GM18867 (cell line): ENCODE data around the gene SRCAP.

Source experiments
- ATAC-seq: cut with Tn5 transposase; IDR thresholded peaks from one replicate; pipeline ENCODE4 v1.9.1; 2021; ENCODE audit warnings: mild to moderate bottlenecking, moderate library complexity; ENCODE audit not compliant: unreplicated experiment

The SRCAP gene

DNA sequence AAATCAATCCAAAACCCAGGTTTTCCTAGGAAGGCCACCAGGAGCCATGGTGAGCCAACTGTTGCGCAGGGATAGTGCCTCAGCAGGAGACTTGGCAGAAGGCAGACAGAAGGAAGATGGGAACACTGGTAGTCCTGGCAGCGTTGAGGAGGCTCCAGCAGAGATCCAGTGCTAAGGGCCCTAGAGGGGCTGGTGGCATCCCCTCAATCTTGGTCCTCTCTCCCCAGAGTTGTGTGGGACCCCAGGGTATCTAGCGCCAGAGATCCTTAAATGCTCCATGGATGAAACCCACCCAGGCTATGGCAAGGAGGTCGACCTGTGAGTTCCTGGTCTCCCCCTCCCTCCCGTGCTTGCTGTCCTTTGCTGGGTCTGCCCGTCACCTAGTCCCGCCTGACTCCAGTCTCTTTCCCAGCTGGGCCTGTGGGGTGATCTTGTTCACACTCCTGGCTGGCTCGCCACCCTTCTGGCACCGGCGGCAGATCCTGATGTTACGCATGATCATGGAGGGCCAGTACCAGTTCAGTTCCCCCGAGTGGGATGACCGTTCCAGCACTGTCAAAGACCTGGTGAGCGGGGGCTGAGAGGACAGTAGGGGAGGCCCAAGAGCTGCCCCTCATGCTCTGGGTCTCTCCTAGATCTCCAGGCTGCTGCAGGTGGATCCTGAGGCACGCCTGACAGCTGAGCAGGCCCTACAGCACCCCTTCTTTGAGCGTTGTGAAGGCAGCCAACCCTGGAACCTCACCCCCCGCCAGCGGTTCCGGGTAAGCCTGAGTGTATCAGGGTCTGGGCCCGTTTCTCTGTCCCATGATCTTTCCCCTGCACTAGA, 57.2 kb downstream of the SRCAP start:
- ATAC-seq: no peak

DNA sequence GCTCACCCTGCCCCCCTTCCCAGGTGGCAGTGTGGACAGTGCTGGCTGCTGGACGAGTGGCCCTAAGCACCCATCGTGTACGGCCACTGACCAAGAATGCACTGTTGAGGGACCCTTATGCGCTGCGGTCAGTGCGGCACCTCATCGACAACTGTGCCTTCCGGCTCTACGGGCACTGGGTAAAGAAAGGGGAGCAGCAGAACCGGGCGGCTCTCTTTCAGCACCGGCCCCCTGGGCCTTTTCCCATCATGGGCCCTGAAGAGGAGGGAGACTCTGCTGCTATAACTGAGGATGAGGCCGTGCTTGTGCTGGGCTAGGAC, 57.8 kb downstream of the SRCAP start:
- no peak for ATAC-seq

DNA sequence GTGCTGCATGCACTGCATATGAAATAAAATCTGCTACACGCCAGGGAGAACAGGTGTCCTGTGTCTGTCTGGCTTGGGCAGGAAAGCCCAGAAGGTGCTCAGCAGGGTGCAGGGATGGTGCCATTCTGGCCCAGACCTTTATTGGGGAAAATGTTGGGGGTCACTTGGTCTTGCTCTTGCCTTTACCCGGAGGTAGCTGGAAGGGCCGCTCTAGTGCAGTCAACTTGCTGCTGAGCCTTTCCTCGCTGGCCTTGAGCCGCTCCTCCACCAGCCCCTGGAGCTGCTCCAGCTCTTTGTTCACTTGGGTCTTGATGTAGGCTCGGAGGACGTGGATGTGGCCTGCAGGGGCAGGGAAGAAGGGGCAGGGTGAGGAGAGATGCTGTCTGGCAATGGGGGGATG, 58.3 kb downstream of the SRCAP start:
- ATAC-seq: no peak

DNA sequence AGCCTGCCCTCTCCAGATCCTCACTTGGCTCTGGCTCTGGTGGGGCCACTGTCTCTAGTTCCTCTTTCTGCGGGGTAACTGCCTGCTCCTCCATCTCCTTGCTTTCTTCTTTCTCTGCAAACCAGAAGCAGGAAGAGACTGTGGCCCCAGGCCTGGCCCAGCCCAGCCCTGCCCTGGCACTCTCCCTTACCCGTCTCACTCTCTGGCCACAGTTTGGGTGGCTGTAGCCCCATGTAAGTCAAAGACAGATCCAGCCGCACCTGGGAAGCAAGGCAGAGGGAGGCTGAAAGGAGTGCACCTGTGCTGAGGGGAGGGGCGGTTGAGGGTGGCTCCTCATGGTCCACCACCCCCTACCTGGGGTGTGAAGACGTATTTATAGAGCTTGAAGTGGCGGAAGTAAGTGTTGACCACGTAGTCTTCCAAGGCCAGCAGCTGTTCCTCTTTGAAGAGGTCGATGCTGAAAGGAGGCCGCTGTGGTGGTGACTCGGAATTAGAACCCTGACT, 60.1 kb downstream of the SRCAP start:
- no peak for ATAC-seq

DNA sequence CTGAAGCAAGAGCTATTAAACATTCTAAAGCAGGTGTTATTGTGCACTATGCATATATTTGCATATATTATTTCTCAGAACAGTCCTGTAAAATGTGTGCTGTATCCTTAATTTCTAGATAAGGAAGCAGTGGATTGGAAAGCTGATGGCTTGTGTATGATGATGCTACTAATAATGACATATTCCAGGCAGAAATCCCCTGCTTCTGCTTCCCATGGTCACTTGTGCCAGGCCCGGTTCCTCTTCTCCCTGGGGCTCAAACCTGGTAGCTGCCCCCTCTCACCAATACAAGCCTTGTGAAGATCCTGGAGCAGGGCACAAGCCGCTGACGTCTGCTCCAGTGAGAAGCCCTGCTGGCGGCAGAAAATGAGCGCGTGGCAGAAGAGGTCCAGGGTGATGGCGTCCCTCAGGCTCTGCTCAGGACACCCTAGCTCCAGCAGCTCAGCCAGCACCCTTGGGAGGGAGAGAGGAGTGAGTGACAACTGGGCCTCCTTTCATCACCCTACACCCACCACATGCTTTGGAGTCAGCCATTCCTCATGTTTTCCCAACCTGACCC, 61.1 kb downstream of the SRCAP start:
- no peak for ATAC-seq

DNA sequence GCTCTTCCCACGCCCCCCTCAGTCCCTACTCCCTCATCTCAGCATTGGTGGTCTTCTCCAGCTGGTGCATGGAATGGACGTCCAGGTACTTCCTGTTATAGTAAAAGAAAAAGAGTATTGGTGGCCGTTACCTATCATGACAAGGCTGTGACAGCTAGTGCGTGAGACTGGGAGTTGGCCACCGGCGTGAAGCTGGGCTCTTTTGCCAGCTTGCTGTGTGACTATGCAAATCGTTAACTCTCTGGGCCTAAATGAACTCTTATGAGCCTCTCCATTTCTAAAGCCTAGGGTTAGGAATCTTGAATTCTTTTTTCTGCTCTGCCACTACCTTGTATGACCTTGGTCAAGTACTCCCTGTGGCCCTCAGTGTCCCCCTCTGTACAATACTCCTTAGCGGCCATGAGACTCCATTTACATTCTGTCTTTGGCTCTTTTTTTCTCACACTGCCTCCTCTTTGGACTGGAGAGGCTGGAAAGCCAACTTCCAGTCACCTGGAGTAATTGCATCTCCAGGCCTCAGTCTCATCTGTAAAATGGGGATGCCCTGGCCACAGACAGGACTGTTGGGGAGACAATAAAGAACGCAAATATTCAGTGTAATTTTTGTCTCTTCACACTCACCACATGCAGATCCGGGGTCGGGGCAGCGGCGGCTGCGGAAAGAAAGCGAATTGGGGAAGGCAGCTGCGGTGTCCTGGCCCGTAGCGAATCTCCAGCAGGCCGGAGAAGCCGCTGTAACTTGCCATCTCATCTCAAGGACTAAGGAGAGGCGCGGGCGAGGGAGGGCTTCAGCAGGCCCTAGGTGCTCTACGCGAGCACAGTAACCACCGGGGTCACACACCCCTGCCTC, 61.8 kb downstream of the SRCAP start:
- ATAC-seq: no peak

DNA sequence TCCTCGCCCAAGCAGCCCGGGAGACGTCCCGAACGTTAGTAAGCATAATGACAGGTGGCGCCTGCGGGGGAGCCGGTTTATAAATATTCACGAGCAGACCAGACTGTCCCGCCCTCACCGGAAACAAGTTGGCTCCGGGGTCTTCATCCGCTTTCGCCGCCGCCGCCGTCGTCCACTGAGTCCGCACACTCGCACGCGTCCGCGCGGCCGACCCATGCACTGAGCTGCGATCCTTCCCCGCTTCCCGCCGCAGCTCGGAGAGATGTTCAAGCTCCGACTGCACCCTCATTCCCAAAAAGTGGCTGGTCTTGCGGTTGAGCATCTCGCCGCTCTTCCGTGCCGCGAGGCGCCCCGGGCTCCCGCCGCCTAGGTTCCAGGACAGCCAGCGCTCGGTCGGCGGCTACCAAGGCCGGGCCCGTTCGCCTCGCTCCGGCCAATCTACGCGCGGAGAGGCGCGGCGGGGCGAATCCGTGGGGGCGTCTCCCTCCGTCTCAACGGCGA, 62.5 kb downstream of the SRCAP start:
- peak; percentile 30 for ATAC-seq

DNA sequence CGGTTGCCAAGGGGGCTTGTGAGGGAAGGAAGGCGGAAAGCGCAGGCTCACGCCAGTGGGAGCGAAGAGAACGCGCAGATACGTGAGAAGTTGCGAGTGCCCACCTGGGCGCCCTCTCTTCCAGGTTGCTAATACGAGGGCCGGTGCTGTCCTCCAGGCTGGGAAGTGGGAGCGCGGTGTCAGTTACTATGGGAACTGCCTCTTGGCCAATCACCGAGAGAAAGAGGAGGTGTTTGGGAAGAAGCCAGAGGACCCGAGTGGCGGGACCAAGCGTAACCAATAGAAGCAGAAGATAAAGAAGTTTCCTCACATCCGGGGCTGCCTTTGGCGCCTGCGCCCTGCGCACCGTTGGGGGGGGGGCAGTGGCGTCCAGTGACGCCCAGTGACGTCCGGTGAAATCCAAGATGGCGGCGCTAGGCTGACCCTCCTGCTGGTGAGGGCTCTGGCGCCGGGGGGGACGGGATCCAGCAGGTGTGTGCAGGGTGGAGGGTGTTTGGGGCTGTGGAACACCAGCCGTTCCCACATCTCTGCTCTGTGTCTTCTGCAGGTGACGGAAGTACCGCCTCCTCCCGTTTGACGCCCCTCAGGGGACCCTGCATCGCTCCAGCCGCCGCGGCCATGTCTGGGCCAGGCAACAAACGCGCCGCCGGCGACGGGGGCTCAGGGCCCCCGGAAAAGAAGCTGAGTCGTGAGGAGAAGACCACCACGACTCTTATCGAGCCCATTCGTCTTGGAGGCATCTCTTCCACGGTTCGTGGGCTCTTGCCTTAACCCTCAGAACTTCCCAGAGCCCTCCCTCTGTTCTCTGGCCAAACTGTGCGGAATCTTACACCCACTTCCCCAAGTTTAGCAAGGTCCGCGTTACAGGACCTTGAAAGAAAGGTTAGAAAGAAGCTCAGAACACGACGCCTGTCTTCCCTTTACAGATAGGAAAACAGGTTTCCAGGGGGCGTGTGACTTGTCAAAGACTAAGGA, 63.2 kb downstream of the SRCAP start, which contains the start of the genes CFAP119 and RNF40:
Gene CFAP119, minus strand, starts transcription at position 135 of the 975 bp plus-strand sequence. CDS start 314 bp downstream, outside the sequence.
Gene RNF40, plus strand, starts transcription at position 395 of the 975 bp plus-strand sequence. Its CDS starts 224 bp downstream, at position 619.
- peak; percentile 86 for ATAC-seq

DNA sequence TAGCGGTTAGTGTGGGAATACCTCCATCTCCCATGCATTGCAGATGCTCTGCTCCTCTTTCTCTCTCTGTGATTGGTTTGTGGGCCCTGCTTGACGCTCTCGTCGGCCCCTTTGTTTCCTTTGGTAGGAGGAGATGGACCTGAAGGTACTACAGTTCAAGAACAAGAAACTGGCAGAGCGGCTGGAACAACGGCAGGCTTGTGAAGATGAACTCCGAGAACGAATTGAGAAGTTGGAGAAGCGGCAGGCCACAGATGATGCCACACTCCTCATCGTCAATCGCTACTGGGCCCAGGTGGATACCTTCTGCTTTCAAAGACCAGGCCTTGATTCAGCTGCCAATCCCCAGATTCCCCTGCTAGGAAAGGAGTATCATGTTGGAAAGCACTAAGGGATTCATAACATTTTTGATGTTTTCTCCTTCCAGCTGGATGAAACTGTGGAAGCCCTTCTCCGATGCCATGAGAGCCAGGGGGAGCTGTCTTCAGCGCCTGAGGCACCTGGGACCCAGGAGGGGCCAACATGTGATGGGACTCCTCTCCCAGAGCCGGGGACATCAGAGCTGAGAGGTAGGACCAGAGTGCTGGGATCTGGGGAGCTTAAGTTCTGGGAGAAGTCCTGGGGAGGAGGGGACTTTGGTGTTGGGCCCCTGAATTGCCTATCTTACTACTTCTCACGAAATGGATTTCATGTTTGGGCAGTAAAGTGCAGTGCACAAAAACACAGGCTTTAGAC, 64.2 kb downstream of the SRCAP start:
- ATAC-seq: no peak

DNA sequence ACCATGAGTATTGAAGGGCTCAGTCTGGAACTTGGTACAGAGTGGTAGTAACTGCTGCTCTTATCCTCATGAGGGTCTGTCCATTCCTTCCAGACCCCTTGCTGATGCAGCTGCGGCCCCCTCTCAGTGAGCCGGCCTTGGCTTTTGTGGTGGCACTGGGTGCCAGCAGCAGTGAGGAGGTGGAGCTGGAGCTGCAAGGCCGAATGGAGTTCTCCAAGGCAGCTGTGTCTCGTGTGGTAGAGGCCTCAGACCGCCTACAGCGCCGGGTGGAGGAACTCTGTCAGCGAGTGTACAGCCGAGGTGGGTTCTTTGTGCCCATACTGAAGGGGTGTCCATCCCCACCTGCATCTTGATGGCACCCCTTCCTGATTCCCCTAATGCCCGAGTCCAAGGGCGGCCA, 65.1 kb downstream of the SRCAP start:
- no peak for ATAC-seq

DNA sequence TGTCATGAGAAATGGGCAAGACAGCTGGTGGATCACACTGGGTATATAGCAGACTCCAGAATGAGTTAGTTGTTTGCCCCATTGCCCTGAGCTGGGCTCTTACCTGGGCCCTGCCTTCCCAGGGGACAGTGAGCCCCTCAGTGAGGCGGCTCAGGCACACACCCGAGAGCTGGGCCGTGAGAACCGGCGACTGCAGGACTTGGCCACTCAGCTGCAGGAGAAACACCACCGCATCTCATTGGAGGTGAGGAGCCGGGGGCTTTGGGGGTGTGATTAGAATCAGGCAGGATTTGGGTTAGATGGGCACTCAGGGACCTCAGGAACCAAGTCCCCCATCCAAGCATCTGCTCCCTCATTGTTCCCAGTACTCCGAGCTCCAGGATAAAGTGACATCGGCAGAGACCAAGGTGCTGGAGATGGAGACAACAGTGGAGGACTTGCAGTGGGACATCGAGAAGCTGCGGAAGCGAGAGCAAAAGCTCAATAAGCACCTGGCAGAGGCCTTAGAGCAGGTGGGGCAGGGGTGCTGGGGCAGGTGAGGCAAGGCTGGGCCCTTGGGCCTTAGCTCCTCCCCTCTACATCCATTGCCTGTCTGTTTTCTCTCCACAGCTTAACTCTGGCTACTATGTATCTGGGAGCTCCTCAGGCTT, 66.0 kb downstream of the SRCAP start:
- no peak for ATAC-seq

DNA sequence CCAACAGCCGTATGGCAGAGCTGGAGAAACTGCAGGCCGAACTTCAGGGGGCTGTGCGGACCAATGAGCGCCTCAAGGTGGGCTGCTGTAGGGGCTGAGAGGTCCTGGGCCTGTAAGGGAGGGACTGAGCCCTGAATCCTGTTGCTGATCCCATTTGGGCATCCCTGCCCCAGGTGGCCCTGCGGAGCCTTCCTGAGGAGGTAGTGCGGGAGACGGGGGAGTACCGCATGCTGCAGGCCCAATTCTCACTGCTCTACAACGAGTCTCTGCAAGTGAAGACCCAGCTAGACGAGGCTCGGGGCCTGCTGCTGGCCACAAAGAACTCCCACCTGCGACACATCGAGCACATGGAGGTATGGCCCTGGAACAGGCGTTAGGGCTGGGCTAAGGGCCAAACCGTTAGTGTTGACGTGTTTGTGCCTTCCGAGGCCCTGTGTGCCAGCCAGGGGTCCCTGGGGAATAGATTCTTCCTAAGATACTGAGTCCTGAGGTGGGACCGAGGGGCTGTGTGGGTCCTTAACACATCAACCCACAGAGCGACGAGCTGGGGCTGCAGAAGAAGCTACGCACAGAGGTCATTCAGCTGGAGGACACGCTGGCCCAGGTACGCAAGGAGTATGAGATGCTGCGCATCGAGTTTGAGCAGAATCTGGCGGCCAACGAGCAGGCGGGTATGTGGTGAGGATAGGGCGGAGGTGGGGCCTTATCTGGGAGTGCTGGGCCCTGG, 67.4 kb downstream of the SRCAP start:
- ATAC-seq: no peak

DNA sequence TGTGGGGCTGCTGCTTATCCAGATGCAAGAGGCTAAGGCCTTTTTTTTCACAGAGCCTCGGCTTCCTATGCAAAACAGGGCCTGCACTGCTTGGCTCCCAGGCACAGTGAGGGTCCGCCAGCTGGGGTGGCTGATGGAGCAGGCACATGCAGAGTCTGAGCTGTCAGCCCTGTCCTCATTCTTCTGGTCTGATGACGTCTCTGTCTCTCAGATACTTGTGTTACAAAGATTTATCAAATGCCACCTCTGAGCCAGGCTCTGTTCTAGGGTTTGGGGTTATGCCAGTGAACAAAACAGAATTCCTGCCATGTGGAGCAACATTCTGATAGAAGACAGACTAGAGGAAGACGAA, 67.9 kb downstream of the SRCAP start:
- no peak for ATAC-seq

DNA sequence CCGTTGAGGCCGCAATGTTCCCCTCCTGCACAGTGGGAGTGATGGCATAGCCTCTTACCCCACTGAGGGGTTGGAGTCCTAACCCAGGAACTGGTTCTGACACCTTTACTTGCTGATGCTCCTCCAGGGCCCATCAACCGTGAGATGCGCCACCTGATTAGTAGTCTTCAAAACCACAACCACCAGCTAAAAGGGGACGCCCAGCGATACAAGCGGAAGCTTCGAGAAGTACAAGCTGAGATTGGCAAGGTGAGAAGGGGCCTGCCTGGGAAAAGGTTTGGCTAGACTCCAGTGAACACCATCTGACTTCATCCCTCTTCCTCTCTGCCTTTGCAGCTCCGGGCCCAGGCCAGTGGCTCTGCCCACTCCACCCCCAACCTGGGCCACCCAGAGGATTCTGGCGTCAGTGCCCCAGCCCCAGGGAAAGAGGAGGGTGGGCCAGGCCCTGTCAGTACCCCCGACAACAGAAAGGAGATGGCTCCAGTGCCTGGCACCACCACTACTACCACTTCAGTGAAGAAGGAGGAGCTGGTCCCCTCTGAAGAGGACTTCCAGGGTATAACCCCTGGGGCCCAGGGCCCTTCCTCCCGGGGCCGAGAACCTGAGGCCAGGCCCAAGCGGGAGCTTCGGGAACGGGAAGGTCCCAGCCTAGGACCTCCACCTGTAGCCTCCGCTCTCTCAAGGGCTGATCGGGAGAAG, 68.9 kb downstream of the SRCAP start:
- ATAC-seq: peak; percentile 47

DNA sequence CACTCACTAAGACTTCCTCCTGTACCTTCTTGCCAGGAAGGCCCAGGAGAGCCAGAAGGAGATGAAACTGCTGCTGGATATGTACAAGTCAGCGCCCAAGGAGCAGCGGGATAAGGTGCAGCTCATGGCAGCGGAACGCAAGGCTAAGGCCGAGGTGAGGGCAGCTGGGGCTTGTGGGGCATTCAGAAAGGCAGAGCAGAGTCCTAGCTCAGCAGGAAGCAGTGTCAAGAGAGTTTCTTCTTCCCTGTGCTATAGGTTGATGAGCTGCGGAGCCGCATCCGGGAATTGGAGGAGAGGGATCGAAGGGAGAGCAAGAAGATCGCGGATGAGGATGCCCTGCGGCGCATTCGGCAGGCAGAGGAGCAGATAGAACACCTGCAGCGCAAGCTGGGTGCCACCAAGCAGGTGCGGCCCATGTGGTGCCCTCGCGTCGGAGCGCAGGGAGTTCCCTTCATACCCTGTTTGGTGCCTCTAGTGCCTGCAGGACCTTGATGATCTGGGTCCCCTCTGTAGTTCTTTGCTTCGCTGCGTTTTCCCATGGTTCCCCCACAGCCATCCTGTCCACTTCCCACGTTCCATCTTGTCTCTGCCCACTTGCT, 69.7 kb downstream of the SRCAP start:
- ATAC-seq: no peak

DNA sequence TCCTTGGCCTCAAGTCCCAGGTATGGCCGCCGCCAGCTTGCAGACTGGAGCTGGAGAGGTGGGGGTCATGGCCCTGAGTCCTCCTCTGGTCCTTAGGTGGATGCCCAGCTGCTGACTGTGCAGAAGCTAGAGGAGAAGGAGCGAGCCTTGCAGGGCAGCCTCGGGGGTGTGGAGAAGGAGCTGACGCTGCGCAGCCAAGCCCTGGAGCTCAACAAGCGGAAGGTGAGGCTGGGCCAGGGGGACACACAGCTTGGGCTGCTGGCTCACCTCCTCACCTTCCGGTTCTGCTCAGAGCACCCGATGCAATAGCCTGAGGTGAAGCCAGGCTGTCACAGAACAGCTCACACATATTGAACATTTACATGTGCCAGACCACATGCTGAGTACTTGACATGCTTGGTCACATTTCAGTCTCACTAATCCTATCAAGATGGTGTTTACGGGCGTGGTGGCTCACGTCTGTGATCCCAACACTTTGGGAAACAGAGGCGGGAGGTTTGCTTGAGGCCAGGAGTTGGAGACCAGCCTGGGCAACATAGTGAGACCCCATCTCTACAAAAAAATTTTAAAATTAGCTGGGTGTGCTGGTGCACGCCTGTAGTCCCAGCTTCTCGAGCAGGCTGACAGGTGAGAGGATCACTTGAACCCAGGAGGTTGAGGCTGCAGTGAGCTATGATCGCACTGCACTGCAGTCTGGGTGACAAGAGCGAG, 70.6 kb downstream of the SRCAP start:
- ATAC-seq: no peak

DNA sequence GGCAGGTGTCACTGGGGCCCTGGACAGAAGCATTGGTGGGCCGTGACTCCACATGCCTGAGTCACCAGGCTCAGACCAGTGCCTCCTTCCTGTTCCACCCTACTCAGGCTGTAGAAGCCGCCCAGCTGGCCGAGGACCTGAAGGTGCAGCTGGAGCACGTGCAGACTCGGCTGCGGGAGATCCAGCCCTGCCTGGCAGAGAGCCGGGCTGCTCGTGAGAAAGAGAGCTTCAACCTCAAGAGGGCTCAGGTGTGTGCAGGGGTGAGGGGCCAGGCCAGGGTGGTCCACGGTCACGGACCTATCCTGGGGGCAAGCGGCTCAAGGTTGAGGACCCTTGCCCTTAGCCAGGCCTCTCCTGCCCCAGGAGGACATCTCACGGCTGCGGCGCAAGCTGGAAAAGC, 72.8 kb downstream of the SRCAP start:
- ATAC-seq: no peak
